Middle frontal gyrus (tissue), 1 donor: ENCODE results near the gene RELL2.
A peak's percentile ranks its signal among the peaks of the same experiment; 100 is the strongest.

Experiments used
- DNase-seq: peaks from one replicate; pipeline ENCODE4 v3.0.0-alpha.2; 2015; ENCODE audit warnings: low spot score; ENCODE audit errors: extremely low spot score

The RELL2 gene

DNA sequence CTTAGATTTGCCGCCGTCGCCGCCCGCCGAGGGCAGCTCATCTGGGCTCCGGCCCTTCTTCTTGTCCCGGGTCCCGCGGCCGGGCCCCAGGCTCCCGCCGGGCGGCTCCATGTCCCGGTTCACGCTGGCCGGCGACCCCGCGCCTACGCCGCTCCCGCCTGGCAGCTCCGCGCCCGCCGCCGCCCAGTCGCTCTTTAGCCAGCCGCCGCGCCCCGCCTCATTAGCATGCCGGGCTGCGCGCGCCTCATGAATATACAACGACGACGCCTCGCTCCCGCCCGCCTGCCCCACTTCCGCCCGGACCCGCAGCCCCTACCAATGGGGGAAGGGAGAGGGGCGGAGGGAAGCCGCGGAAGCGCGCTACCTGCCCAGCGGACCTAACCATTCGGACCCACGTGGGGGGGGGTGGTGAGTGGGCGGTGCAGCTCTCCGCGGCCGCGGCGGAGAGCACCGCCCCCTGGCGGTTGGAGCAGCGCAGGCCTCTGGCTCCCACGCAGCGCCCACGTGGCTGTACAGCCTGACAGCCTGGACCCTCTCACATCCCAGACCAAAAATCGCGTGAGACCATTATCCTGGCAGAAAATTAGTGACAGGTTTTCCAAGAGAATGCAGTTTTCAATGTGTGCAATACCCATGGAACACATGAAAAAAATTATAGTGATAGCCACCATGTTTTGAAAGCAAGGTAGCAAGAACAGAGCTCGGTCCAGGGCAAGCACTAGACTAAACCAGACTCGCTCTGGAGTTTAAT is 17.8 kb upstream of the RELL2 start, which contains the start of gene DIAPH1:
Gene DIAPH1 (minus strand): TSS at position 197 of the 751 bp plus-strand sequence. CDS start 86 bp downstream, at position 111.
- DNase-seq, result peak; percentile 73

DNA sequence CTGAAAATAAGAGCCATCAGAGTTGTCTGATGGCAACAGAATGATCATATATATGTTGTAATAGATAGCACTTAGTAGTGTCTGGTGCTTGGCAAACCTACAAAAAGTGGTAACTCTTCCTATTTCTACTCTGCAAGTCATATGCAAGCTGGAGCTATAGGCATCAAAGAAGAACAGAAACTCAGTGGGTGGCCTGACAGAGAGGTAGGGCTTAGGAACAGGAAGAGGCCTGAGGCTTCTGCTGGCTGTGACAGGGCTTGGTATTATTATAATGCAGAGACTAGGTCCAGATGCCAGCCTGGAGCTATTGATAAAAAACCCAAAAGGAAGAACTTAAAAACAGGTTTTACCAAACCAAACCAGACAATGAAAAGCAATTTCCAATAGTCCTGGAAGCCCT is 13.6 kb upstream of the RELL2 start:
- DNase-seq, result no peak

DNA sequence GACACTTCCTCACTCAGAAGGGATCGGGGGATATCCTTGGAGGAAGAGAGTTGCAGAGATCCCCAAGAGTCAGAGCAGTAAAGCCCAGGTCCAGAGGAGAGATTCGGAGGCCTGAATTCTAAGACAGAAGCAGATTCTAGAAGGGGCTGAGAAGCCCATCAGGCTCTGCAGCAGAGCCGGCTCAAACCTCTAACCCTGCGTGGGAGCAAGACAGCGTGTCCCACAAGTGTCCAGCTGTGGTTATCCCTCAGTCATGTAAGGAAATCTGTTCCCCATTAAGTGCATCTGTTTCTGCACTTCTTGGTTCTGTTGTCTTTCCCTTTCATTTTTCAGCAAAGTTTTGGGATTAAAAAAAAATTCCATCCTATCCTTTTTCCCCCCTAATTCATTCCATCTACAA is 13.2 kb upstream of the RELL2 start:
- DNase-seq, result no peak

DNA sequence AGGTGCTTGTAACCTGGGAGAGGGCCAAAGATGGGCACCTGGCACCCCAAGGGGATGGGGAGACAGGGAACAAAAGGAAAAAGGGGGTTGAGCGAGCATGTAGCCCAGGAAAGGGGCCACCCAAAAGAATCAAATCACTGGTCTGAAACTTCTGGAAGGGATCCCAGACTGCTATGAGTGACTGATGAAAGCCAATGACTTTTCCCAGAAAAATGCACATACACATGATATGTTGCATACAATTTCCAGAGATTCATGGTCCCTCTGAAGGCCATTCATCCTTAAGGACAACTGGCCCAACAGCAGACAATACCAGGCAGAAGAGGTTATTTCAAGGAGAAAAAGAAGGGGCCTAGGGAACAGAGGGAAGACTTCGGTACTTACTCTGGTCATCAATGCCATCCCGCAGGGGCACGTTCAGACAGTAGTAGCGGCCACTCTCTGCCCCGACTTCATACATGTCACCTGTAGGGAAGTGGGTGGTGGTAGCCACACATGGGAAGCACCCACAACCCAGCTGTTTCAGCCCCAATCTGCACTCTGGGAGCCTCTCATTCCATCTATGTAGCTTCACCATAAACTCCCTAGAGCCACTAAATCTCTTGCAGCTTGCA is 8.5 kb upstream of the RELL2 start:
- DNase-seq, result no peak

DNA sequence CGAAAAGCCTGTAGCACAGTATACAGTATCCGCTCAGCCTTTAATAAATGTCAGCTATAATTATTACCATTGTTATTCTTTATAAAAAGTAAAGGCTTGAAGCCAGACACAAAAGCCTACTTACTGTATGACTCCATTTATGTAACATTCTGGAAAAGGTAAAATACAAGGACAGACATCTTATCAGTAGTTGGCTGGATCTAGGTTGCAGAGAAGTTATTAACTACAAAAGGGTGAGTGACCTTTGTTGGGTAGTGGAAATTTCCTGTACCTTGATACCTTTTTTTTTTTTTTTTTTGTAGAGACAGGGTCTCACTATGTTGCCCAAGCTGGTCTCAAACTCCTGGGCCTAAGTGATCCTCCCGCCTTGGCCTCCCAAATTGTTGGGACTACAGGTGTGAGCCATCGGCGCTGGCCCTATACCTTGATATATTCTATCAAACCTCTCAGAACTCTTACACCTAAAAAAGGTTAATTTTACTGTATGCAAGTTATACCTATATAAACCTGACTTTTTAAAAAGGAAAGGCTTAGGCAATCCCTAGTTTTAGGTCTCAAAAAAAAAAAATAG is 6.1 kb upstream of the RELL2 start:
- DNase-seq, result no peak

DNA sequence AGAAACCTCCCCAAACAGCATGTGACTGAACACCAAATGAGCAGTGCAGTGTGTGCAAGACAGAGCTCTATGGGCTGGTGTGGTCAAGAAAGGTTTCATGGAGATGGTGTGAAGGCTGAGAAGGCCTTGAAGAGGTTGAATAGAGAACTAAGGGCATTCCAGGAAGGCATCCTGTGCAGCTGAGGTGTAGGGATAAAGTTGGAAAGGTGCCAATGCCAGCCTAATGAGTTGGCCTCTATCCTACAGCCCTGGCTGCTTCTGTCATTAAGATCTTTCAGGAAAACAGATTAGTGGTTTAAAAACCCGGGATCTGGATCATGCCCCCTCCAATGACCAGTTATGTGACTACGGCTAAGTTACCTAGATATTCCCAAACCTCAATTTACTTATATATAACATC is 4.1 kb upstream of the RELL2 start:
- no peak for DNase-seq

DNA sequence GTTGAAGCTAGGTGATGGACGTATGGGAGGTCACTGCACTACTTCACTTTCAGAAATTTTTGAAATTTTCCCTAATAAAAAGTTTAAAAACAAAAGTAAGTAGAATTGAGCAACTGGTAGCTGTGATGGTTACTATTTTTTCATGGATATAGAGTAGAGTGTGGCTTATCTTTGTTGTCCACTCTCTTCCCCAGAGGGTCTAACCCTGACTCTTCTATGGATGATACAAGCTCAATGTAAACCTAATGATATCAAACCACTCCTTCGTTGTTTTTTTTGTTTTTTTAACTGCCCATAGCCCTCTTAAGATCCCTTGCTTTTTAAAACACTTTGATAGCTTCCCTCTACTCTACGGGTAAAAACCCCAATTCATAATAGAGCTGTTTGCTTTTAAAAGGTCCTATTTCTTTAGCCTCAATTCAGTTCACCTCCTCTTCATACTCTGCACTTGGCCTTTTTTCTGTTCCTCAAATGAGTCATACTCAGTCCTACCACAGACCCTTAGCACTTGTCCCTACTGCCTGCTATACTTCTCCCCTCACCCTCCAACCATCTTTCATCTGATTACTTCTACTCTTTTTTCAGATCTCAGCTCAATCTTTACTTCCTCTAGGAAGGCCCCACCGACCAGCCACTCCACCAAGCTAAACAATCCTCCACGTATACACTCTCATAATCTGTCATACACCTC is 2.8 kb upstream of the RELL2 start:
- DNase-seq, result no peak

DNA sequence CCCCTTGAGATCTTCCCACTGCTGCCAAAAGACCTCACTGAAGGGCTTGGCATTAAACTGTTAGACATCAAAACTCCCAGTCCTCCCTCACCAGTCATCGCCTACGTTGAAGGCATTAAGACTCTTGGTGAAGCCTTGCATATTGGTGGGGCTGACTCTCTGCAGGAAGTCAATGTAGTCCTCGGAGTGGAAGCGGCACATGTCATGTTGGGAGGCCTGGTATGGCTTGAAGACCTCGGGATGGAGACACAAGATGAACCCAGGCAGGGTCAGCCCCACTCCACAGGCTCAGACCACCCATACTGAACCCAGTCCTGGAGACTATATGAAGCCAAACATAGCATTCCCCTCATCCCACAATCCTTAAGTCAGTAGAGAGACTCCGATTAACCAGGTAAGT is 2.1 kb upstream of the RELL2 start:
- DNase-seq, result no peak

DNA sequence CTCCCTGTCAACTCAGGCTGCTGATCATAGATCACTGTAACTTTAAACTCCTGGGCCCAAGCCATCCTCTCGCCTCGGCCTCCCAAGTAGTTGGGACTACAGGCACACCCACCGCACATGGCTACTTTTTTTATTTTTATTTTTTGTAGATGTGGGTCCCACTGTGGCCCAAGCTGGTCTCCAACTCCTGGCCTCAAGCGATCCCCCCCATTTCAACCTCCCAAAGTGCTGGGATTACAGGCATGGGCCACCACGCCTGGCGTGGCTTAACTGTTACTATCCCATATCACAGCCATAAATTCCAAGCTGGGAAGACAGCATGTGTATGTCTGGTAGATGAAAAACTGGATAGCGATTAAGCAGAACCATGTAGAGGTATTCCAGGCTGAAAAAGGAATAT is 1.2 kb upstream of the RELL2 start:
- no peak for DNase-seq

DNA sequence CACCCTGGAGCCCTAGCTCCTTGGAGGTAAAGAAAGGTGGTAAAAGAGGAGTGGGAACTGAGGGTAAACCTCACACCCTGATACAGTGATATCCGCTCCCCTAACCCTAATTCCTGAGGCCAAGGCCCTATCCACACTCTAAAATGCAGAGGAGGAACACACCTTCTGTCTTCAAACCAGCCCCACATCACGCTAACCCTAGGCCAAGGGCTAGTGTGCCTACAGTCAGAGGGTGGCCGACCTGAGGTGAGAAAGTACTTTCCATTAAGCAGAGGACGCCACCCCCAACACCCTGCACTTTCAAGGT is 738 bp upstream of the RELL2 start:
- DNase-seq, result no peak

DNA sequence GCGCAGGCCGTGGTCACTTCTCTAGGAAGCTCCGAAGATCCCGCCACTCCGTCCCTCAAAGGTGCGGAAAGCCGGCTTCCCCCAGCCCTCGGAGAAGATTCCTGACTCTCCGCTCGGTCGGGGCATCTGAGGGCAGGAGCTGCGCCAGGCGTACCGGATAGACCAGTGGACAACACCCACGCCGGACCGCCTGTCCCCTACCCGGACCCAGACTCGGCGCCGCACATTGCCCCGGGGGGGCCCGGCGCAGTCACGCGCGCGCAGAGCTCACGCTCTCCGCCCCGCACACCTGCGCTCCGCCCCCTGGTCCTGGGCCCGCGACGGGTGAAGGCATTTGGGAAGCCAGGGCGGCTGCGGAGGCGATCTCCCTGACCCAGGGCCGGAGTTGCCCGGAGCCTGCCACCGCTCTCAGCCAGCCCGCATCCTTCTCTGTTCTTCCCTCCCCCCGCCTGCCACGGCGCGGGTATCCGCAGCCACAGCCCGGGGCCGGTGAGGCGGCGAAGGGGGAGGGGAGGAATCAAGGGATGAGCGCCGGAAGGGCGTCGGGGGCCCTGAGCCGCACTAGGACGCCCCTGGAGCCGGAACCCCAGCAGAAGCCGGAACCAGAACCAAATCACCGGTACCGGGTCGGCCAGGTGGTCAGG is 448 bp downstream of the RELL2 start:
- DNase-seq, result no peak

DNA sequence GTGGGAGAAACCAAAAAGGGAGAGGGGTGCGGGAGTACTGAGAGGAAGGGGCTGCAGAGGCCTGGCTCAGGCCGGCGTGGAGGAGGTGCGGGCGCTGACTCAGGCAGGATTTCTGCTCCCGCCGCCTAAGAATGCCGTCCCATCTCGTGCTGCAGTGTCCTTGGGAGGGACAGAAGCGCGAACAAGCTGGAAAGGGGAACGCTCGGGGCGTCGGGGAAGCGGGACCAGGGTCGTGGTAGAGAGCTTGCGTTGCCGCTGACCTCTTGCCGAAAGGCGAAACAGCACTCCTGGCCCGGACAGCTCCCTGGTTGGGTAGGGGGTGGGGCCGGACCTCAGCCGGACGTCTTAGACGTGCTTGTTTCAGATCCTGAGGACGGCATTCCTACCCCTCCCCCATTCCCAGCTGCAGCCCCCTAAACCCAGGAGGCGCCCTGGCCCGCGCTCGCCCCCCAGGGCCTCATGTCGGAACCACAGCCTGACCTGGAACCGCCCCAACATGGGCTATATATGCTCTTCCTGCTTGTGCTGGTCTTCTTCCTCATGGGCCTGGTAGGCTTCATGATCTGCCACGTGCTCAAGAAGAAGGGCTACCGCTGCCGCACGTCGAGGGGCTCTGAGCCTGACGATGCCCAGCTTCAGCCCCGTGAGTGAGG is 1.1 kb downstream of the RELL2 start:
- no peak for DNase-seq

DNA sequence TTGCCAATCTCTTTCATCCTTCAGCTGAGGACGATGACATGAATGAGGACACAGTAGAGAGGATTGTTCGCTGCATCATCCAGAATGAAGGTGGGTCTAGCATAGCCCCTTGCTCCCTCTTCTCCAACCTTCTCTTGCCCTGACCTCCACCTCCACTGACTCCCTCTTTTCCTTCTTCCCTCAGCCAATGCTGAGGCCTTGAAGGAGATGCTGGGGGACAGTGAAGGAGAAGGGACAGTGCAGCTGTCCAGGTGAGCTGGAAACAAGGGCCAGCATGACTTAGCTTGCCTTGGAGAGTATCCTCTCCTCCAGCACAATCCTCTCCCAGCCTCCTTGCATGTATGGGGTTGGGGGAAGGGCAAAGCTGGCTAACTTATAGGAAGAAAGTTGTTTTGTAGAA is 2.0 kb downstream of the RELL2 start:
- DNase-seq, result no peak

DNA sequence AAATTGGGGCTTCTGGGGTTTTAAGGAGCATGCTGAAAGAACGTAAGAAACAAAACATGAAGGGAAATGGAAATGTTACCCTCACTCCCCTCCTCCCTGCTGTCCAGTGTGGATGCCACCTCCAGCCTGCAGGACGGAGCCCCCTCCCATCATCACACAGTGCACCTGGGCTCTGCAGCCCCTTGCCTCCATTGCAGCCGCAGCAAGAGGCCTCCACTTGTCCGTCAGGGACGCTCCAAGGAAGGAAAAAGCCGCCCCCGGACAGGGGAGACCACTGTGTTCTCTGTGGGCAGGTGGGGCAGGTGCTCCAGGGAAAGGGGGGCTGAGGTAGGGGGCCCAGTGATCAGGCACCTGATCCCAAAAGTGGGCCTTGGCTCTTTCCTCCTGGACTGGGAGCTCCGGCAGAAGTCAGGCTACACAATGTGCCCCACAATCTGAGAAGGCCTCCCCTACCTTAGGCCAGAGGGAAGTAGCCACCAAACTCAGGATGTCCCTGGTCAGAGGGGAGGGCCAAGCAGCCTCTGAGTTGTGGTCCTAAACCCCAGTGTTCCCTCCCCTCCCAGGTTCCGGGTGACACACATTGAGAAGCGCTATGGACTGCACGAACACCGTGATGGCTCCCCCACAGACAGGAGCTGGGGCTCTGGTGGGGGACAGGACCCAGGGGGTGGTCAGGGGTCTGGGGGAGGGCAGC is 2.7 kb downstream of the RELL2 start:
- no peak for DNase-seq

DNA sequence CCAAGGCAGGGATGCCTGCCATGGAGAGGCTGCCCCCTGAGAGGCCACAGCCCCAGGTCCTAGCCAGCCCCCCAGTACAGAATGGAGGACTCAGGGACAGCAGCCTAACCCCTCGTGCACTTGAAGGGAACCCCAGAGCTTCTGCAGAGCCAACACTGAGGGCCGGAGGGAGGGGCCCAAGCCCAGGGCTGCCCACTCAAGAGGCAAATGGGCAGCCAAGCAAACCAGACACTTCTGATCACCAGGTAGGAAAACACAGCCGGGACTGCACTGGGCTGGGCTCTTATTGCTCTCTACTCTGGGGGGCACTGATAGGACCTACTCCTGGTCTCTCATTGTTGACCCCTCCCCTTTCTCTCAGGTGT is 3.2 kb downstream of the RELL2 start:
- DNase-seq, result no peak

DNA sequence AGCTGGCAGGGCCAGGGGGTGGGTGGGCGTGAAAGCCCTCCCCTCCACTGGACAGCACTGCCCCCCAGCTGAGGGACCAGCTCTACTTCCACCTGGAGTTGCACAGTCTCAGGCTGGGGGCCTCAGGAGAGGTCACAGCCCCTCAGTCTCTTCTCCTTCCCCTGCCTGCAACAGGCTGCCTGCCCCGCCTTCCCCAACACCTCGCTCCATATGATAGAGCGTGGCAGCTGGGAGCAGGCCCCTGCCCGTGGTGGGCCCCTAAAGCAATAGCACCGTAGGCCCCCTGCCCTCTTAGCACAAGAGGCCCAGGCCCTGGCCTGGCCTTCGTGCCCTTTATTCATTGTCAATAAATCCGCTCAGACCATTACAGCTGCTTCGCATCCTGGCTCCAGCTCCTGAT is 3.9 kb downstream of the RELL2 start:
- DNase-seq, result no peak

DNA sequence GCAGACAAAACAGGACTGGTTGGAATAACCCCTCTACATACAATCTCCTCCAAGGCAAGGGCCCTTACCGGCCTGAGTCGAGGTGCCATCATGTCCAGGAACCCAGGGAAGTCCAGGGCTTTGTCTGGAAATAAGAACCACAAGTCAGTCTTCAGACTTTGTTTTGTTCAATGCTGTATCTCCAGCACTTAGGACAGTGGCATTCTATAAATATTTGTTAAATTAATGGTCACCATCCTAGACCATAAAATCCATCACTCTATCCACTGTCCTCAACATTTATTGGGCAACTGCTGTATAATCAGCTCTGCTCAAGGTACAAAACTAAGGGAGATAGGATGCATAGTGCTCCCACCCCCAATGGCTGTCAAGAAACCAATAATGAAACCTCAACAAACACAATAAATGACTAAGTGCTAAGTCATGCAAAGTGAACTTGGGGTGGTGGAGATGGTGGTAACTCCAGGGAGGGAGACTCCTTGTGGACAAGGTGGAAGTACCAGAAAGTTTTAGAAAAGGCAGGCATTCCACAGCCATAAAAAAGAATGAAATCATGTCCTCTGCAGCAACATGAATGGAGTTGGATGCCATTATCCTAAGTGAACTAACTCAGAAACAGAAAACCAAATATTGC is 5.0 kb downstream of the RELL2 start:
- DNase-seq, result no peak

DNA sequence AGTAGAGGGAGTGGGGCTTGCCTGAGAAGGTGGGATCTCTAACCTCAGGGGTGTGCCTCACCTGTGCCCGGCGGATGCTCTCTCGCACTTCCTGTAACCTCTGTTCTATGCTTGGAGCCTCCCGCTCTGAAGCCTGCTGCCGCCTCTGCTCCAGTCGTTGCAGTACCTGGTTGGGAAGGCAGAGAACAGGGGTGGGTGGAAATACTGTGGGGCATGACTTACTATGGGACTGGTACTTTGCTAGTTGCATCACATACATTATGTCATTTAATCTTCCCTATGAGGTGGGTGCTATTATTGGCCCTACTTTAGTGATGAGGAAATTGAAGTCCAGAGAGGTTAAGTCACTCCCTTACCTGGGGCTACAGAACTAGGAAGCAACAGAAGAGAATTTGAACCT is 9.2 kb downstream of the RELL2 start:
- DNase-seq, result no peak

DNA sequence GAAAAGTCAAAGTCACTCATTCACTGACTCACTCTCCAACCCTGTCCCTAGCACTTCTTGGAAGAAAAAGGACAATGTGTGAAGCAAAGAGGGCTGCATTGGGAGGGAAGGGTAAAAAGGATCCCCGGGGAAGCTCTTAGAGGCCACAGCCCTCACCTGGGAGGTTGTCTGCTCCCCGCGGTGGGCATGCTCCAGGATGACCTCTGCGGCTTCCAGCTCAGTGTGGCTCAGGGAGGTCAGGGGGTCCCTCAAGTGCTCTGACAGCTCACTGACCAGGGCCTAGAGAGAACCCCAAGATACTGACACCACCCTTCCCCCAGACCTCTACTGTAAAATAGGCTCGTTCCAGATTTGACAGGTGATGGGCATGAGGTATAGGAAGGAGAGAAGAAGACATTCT is 10.4 kb downstream of the RELL2 start:
- no peak for DNase-seq

DNA sequence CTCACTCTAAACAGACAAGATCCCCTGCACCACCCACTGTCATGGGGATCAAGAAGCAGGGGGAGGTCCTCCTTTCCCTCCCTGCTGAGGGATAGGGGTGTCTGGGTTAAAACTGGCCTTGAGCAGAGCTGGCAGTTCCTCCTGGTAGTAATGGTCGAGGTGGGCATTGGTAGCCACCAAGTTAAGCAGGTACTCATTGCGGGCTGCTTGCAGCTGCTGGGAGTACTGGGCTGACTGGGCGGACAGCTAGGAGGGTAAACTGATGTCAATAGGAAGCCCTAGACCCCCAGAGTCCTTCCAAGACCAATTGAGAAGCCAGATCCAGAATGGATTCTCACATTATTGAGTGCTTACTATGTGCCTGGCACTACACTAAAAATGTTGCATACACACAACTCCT is 11.1 kb downstream of the RELL2 start:
- DNase-seq, result no peak
